HepG2 (cell line): ENCODE data around the gene RANBP3L. TPM values are rescaled to one million over a fixed set of nuclear protein-coding genes. Genes with fewer than 3 reads are reported as not detected.

Experiments used
- KIAA2018 ChIP-seq: sonication (generic); formaldehyde crosslinking; IDR thresholded peaks from 2 replicates; pipeline ENCODE4 v1.5.0; 2020; ENCODE audit warnings: mild to moderate bottlenecking, missing genetic modification reagents, borderline replicate concordance
- NFE2L1 ChIP-seq: sonication (generic); formaldehyde crosslinking; IDR thresholded peaks from 2 replicates; pipeline ENCODE4 v1.4.0; 2020; ENCODE audit warnings: missing genetic modification reagents, mild to moderate bottlenecking, borderline replicate concordance
- RBAK ChIP-seq: sonication (generic); formaldehyde crosslinking; IDR thresholded peaks from 2 replicates; pipeline ENCODE4 v1.5.1; 2020; ENCODE audit warnings: mild to moderate bottlenecking, missing genetic modification reagents
- SIX4 ChIP-seq: sonication (generic); formaldehyde crosslinking; IDR thresholded peaks from 2 replicates; pipeline ENCODE4 v1.4.0; 2020; ENCODE audit warnings: missing genetic modification reagents
- TBL1XR1 ChIP-seq: fragments of 150-350 bp; IDR thresholded peaks from 2 replicates; pipeline ENCODE4 v1.6.1; 2014; ENCODE audit warnings: borderline replicate concordance, low read length; ENCODE audit not compliant: partially characterized antibody
- ZFY ChIP-seq: sonication (generic); formaldehyde crosslinking; IDR thresholded peaks from 2 replicates; pipeline ENCODE4 v1.4.0; 2020; ENCODE audit warnings: missing genetic modification reagents
- ZNF230 ChIP-seq: sonication (generic); formaldehyde crosslinking; IDR thresholded peaks from 2 replicates; pipeline ENCODE4 v1.4.0; 2020; ENCODE audit warnings: mild to moderate bottlenecking, missing genetic modification reagents
- ZNF337 ChIP-seq: sonication (generic); formaldehyde crosslinking; IDR thresholded peaks from 2 replicates; pipeline ENCODE4 v1.5.1; 2020; ENCODE audit warnings: missing genetic modification reagents, low read depth, mild to moderate bottlenecking, borderline replicate concordance
- ZNF382 ChIP-seq: sonication (generic); formaldehyde crosslinking; IDR thresholded peaks from 2 replicates; pipeline ENCODE4 v1.5.0; 2020; ENCODE audit warnings: missing genetic modification reagents, mild to moderate bottlenecking, borderline replicate concordance
- polyA plus RNA-seq, 8 experiments: library from polyadenylated mRNA; depleted of rRNA in 3 of 8; stranded (reverse) in 7 of 8; unstranded in 1 of 8; fragments of >200 nt; fragmentation: Illumina TruSeq in 4 of 8; extraction: Trizol in 4 of 8; gene quantifications; 2 replicates each; pipeline versions ENCODE4 v1.2.1 to v1.2.3, GENCODE V29; 2011 to 2016; ENCODE audit warnings: low read depth in 4 of 8, missing spikeins in 1 of 8, mixed read lengths in 1 of 8; ENCODE audit not compliant: insufficient read depth in 1 of 8
- total RNA-seq, 5 experiments: library from RNA; depleted of rRNA; stranded (reverse); fragments of >200 nt; fragmentation: Illumina TruSeq; extraction: Trizol; gene quantifications; 2 replicates each; pipeline ENCODE4 v1.2.3, GENCODE V29; 2016; ENCODE audit warnings: low read depth in 1 of 5
- TF ChIP-seq, protein P1 (sequence below): sonication (generic); formaldehyde crosslinking; IDR thresholded peaks from 2 replicates; pipeline ENCODE4 v1.8.1; 2023; ENCODE audit warnings: mild to moderate bottlenecking, inconsistent platforms, moderate library complexity, missing genetic modification reagents, borderline replicate concordance

The RANBP3L gene
- total and polyA plus RNA-seq, 2 of the 13 experiments (the other 11 are each of a cell fraction or from before 2014, with no cell fraction given), result 0.09 TPM; not detected in 1

- TF ChIP-seq KIAA2018 (CRISPR knock-in tag) (no peak), SIX4 (CRISPR knock-in tag) (0 out of 2 replicates have a peak, but pooled peaks have one; percentile 3), ZNF382 (CRISPR knock-in tag) (no peak), NFE2L1 (no peak), ZFY (CRISPR knock-in tag) (peak; percentile 81), ZNF337 (CRISPR knock-in tag) (peak; percentile 59; the same call in 1 of the 2 replicates), RBAK (CRISPR knock-in tag) (no peak), ZNF230 (CRISPR knock-in tag) (peak; percentile 92; the same call in 1 of the 2 replicates), TBL1XR1 (peak; percentile 19)
- TF ChIP-seq, protein P1, sequence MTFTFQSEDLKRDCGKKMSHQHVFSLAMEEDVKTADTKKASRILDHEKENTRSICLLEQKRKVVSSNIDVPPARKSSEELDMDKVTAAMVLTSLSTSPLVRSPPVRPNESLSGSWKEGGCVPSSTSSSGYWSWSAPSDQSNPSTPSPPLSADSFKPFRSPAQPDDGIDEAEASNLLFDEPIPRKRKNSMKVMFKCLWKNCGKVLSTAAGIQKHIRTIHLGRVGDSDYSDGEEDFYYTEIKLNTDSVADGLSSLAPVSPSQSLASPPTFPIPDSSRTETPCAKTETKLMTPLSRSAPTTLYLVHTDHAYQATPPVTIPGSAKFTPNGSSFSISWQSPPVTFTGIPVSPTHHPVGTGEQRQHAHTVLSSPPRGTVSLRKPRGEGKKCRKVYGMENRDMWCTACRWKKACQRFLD (CRISPR knock-in tag), result 0 out of 2 replicates have a peak, but pooled peaks have one; percentile 53
These were observed 59.8 kb downstream of the RANBP3L start, which contains the start of gene NADK2 (continued) for GRCh38 chr5:36241631-36242533.
